ENCODE data around the gene NTRK1. TPM values are rescaled to one million over a fixed set of nuclear protein-coding genes. Genes with fewer than 3 reads are reported as not detected.

Gene NTRK1
- polyA plus RNA-seq, 1 experiment = 0.02 TPM

- no peak for TF ChIP-seq CTCF (IDR thresholded peaks at IDR 0.05; ENCODE audit: insufficient read depth, low read depth, low read length)
- CTCF ChIA-PET = interaction anchor here (0.9 to 13.1 kb wide), 9 partner anchors 13 to 234 kb away, joined by 3 to 298 read pairs (median 4); partner anchors contain the start of genes METTL25B, NTRK1 and PEAR1
- no peak overlapping the region for H3K4me3 ChIP-seq (ENCODE audit: low read depth, low read length)
- no peaks in the 10 kb centered on the region; the same call in none of the 2 replicates for H3K36me3 ChIP-seq (ENCODE audit: control insufficient read depth, insufficient read depth, low read length)
- H3K27me3 ChIP-seq (ENCODE audit: control insufficient read depth, insufficient read depth, low read length) = peaks cover 20% of the 10 kb centered on the region
- POLR2A ChIA-PET = no interaction called here
- no peak for DNase-seq (ENCODE audit: low read depth)
Measured at GRCh38 chr1:156922986-156923669, 62.5 kb downstream of the NTRK1 start.

- POLR2A ChIA-PET = no interaction called here
Measured at GRCh38 chr1:156923670-156924477, 63.2 kb downstream of the NTRK1 start.

GRCh38 chr1:156924478-156925153, 64.0 kb downstream of the NTRK1 start:
- H3K36me3 ChIP-seq (ENCODE audit: control insufficient read depth, insufficient read depth, low read length) = no peaks in the 10 kb centered on the region; the same call in 1 of the 2 replicates
- TF ChIP-seq CTCF (IDR thresholded peaks at IDR 0.05; ENCODE audit: insufficient read depth, low read depth, low read length) = no peak
- no peak overlapping the region for H3K4me3 ChIP-seq (ENCODE audit: low read depth, low read length)
- peaks cover 20% of the 10 kb centered on the region for H3K27me3 ChIP-seq (ENCODE audit: control insufficient read depth, insufficient read depth, low read length)
- ChIA-PET POLR2A (no interaction called here), CTCF (interaction anchor here (0.6 to 13.1 kb wide), 10 partner anchors 23 to 235 kb away, joined by 3 to 298 read pairs (median 4); partner anchors contain the start of genes INSRR, NTRK1 and PEAR1)
- DNase-seq (ENCODE audit: low read depth) = no peak

More at GRCh38 chr1:156923670-156924477, 63.2 kb downstream of the NTRK1 start:
- TF ChIP-seq CTCF (IDR thresholded peaks at IDR 0.05; ENCODE audit: insufficient read depth, low read depth, low read length) = no peak
- no peak for DNase-seq (ENCODE audit: low read depth)
- H3K36me3 ChIP-seq (ENCODE audit: control insufficient read depth, insufficient read depth, low read length) = no peaks in the 10 kb centered on the region; the same call in none of the 2 replicates
- no peak overlapping the region for H3K4me3 ChIP-seq (ENCODE audit: low read depth, low read length)
- H3K27me3 ChIP-seq (ENCODE audit: control insufficient read depth, insufficient read depth, low read length) = peaks cover 20% of the 10 kb centered on the region
- CTCF ChIA-PET = interaction anchor here (0.6 to 13.1 kb wide), 8 partner anchors 31 to 234 kb away, joined by 3 to 298 read pairs (median 4); partner anchors contain the start of genes INSRR, NTRK1 and PEAR1

- H3K4me3 ChIP-seq (ENCODE audit: low read depth, low read length) = no peak overlapping the region
- CTCF ChIA-PET = interaction anchor here (0.7 to 13.1 kb wide), 12 partner anchors 9 to 236 kb away, joined by 3 to 298 read pairs (median 6); partner anchors contain the start of genes ISG20L2, METTL25B and PEAR1
- H3K36me3 ChIP-seq (ENCODE audit: control insufficient read depth, insufficient read depth, low read length) = no peaks in the 10 kb centered on the region; the same call in 1 of the 2 replicates
- no peak for TF ChIP-seq CTCF (IDR thresholded peaks at IDR 0.05; ENCODE audit: insufficient read depth, low read depth, low read length)
- H3K27me3 ChIP-seq (ENCODE audit: control insufficient read depth, insufficient read depth, low read length) = peaks cover 20% of the 10 kb centered on the region
- POLR2A ChIA-PET = no interaction called here
- no peak for DNase-seq (ENCODE audit: low read depth)
Measured at GRCh38 chr1:156925154-156926010, 64.7 kb downstream of the NTRK1 start.
